HepG2 (cell line): ENCODE data around the gene MISP3. TPM values are rescaled to one million over a fixed set of nuclear protein-coding genes. Genes with fewer than 3 reads are reported as not detected.

Source experiments
- ATAC-seq: fragments of 200-7000 bp; cut with Tn5 transposase; 3 replicates; pipeline ENCODE4 v1.9.1; 2020; ENCODE audit warnings: mild to moderate bottlenecking, moderate library complexity
- BruUV-seq: library from RNA; stranded (reverse); fragments of 400-500 nt; replicated peaks from 2 replicates; lab custom pipeline; 2021; lab: Mats Ljungman, UMichigan
- CTCF ChIA-PET: fragments of 300-600 bp; formaldehyde crosslinking; extraction: SDS; loops from one replicate; lab custom pipeline; 2021; ENCODE audit warnings: low total read pairs, inconsistent platforms, low intra/inter-chr PET ratio; lab: Yijun Ruan, JAX
- POLR2A ChIA-PET: fragments of 350-600 bp; sonication (Branson Sonifier 250); formaldehyde crosslinking; loops from one replicate; lab custom pipeline; 2020; ENCODE audit warnings: antibody characterized with exemption, inconsistent platforms; lab: Yijun Ruan, JAX
- DNase-seq: peaks from one replicate; pipeline ENCODE4 v3.0.0-alpha.2; 2015; ENCODE audit warnings: low spot score
- FAIRE-seq: peaks from 3 replicates; lab custom pipeline; 2011; peaks lifted over from hg19 to GRCh38; lab: Jason Lieb, UNC
- H2AFZ ChIP-seq: one replicate; pipeline ENCODE4 v1.6.1; 2011; ENCODE audit warnings: low read length, inconsistent platforms
- H3K27ac ChIP-seq: fragments of 300-600 bp; 3 replicates; pipeline ENCODE4 v1.8.0; 2011; ENCODE audit warnings: mixed run types, mild to moderate bottlenecking, mixed read lengths, low read length, inconsistent platforms; ENCODE audit not compliant: insufficient read depth; ENCODE audit errors: extremely low read length
- H3K27me3 ChIP-seq, 2 experiments: fragments of 200-600 bp in 1 of 2; 2 replicates in 1 of 2; 3 replicates in 1 of 2; pipeline versions ENCODE4 v1.6.0 to v1.8.0; 2011; ENCODE audit warnings: low read length in 2 of 2, mild to moderate bottlenecking in 2 of 2, moderate library complexity in 2 of 2, inconsistent platforms in 1 of 2; ENCODE audit not compliant: insufficient read depth in 2 of 2, control insufficient read depth in 1 of 2
- H3K36me3 ChIP-seq, 2 experiments: fragments of 200-600 bp in 1 of 2; replicated peaks in 1 of 2; 2 replicates in 1 of 2; 3 replicates in 1 of 2; pipeline versions ENCODE4 v1.5.1 to v1.8.0; 2011; ENCODE audit warnings: low read length in 2 of 2, inconsistent platforms in 1 of 2; ENCODE audit not compliant: insufficient read depth in 2 of 2, control insufficient read depth in 1 of 2
- H3K4me1 ChIP-seq: 2 replicates; pipeline ENCODE4 v1.5.1; 2012; ENCODE audit warnings: low read length, inconsistent platforms; ENCODE audit not compliant: insufficient read depth
- H3K4me2 ChIP-seq: 2 replicates; pipeline ENCODE4 v1.6.0; 2011; ENCODE audit warnings: low read depth, low read length, inconsistent platforms
- H3K4me3 ChIP-seq, 3 experiments: fragments of 200-600 bp in 1 of 3; sonication (generic), shearing (Covaris generic) in 1 of 3; replicated peaks in 1 of 3; 2 replicates each; pipeline ENCODE4 v1.5.1; 2011 to 2016; ENCODE audit warnings: low read length in 3 of 3, inconsistent platforms in 2 of 3, low read depth in 2 of 3, mild to moderate bottlenecking in 2 of 3, control low read depth in 1 of 3, mixed read lengths in 1 of 3; ENCODE audit not compliant: insufficient read depth in 1 of 3
- H3K79me2 ChIP-seq: one replicate; pipeline ENCODE4 v1.6.1; 2011; ENCODE audit warnings: low read length, inconsistent platforms; ENCODE audit not compliant: insufficient read depth
- H3K9ac ChIP-seq: 2 replicates; pipeline ENCODE4 v1.6.0; 2011; ENCODE audit warnings: mild to moderate bottlenecking, low read depth, low read length, inconsistent platforms; ENCODE audit not compliant: insufficient read depth
- H3K9me3 ChIP-seq: 2 replicates; pipeline ENCODE4 v1.5.1; 2012; ENCODE audit warnings: mild to moderate bottlenecking, low read length
- H4K20me1 ChIP-seq: 2 replicates; pipeline ENCODE4 v1.6.0; 2011; ENCODE audit warnings: inconsistent platforms, mild to moderate bottlenecking, low read length, moderate library complexity; ENCODE audit not compliant: insufficient read depth
- AGO1 ChIP-seq: fragments of 200-400 bp; formaldehyde crosslinking; IDR thresholded peaks from 2 replicates; pipeline ENCODE4 v1.6.1; 2017; ENCODE audit warnings: mild to moderate bottlenecking, low read depth, low read length, moderate library complexity; ENCODE audit not compliant: poor library complexity, severe bottlenecking
- GLMP ChIP-seq: sonication (generic); formaldehyde crosslinking; IDR thresholded peaks from 2 replicates; pipeline ENCODE4 v1.9.0; 2021; ENCODE audit warnings: missing genetic modification reagents, mild to moderate bottlenecking, borderline replicate concordance
- PHF20 ChIP-seq: sonication (generic); formaldehyde crosslinking; IDR thresholded peaks from 2 replicates; pipeline ENCODE4 v1.5.0; 2020; ENCODE audit warnings: mild to moderate bottlenecking, missing genetic modification reagents
- POGZ ChIP-seq: sonication (generic); formaldehyde crosslinking; IDR thresholded peaks from 2 replicates; pipeline ENCODE4 v1.4.0; 2020; ENCODE audit warnings: mild to moderate bottlenecking, missing genetic modification reagents
- RFXAP ChIP-seq: sonication (generic); formaldehyde crosslinking; IDR thresholded peaks from 2 replicates; pipeline ENCODE4 v1.4.0; 2020; ENCODE audit warnings: missing genetic modification reagents, borderline replicate concordance
- YEATS4 ChIP-seq: sonication (generic); formaldehyde crosslinking; IDR thresholded peaks from 2 replicates; pipeline ENCODE4 v1.4.0; 2020; ENCODE audit warnings: missing genetic modification reagents, borderline replicate concordance
- ZBTB38 ChIP-seq: sonication (generic); formaldehyde crosslinking; IDR thresholded peaks from 2 replicates; pipeline ENCODE4 v1.5.1; 2020; ENCODE audit warnings: mild to moderate bottlenecking, missing genetic modification reagents
- ZNF274 ChIP-seq: sonication (generic); formaldehyde crosslinking; IDR thresholded peaks from 2 replicates; pipeline ENCODE4 v1.5.1; 2020; ENCODE audit warnings: mild to moderate bottlenecking, missing genetic modification reagents
- ZNF333 ChIP-seq: sonication (generic); formaldehyde crosslinking; IDR thresholded peaks from 2 replicates; pipeline ENCODE4 v1.4.0; 2020; ENCODE audit warnings: mild to moderate bottlenecking, missing genetic modification reagents, borderline replicate concordance
- ZNF468 ChIP-seq: sonication (generic); formaldehyde crosslinking; IDR thresholded peaks from 2 replicates; pipeline ENCODE4 v1.8.0; 2022; ENCODE audit warnings: mild to moderate bottlenecking, moderate library complexity, missing genetic modification reagents
- ZNF605 ChIP-seq: sonication (generic); formaldehyde crosslinking; IDR thresholded peaks from 2 replicates; pipeline ENCODE4 v1.8.0; 2022; ENCODE audit warnings: mild to moderate bottlenecking, missing genetic modification reagents
- ZNF607 ChIP-seq: sonication (generic); formaldehyde crosslinking; IDR thresholded peaks from 2 replicates; pipeline ENCODE4 v1.5.1; 2020; ENCODE audit warnings: missing genetic modification reagents, mild to moderate bottlenecking, borderline replicate concordance
- ZNF749 ChIP-seq: sonication (generic); formaldehyde crosslinking; IDR thresholded peaks from 2 replicates; pipeline ENCODE4 v1.8.0; 2022; ENCODE audit warnings: mild to moderate bottlenecking, missing genetic modification reagents, moderate library complexity, borderline replicate concordance
- ZSCAN5A ChIP-seq: sonication (generic); formaldehyde crosslinking; IDR thresholded peaks from 2 replicates; pipeline ENCODE4 v1.8.0; 2022; ENCODE audit warnings: mild to moderate bottlenecking, missing genetic modification reagents, borderline replicate concordance
- WGBS: methylation state at CpG from one replicate; pipeline ENCODE4 v1.1.6; 2017; ENCODE audit warnings: low lambda C conversion rate; 5-methylcytosine and 5-hydroxymethylcytosine counted together
- in situ Hi-C: cut with HindIII; loops from 2 replicates; pipeline ENCODE4 v1.10.0; 2017; ENCODE audit warnings: low pct_unique_long_range_greater_than_20kb; ENCODE audit not compliant: extremely low pct_ligation_motif_present
- intact Hi-C: fragments of 100-400 bp; cut with micrococcal nuclease; formaldehyde crosslinking; loops from one replicate; pipeline ENCODE4 v1.10.0; 2022; ENCODE audit not compliant: unreplicated experiment
- polyA plus RNA-seq, 8 experiments: library from polyadenylated mRNA; depleted of rRNA in 3 of 8; stranded (reverse) in 7 of 8; unstranded in 1 of 8; fragments of >200 nt; fragmentation: Illumina TruSeq in 4 of 8; extraction: Trizol in 4 of 8; gene quantifications; 2 replicates each; pipeline versions ENCODE4 v1.2.1 to v1.2.3, GENCODE V29; 2011 to 2016; ENCODE audit warnings: low read depth in 4 of 8, missing spikeins in 1 of 8, mixed read lengths in 1 of 8; ENCODE audit not compliant: insufficient read depth in 1 of 8
- total RNA-seq, 5 experiments: library from RNA; depleted of rRNA; stranded (reverse); fragments of >200 nt; fragmentation: Illumina TruSeq; extraction: Trizol; gene quantifications; 2 replicates each; pipeline ENCODE4 v1.2.3, GENCODE V29; 2016; ENCODE audit warnings: low read depth in 1 of 5
- TF ChIP-seq, protein P1 (sequence below): sonication (generic); formaldehyde crosslinking; IDR thresholded peaks from 2 replicates; pipeline ENCODE4 v1.5.0; 2020; ENCODE audit warnings: mild to moderate bottlenecking, missing genetic modification reagents, moderate library complexity
- TF ChIP-seq, protein P2 (sequence below): sonication (generic); formaldehyde crosslinking; IDR thresholded peaks from 2 replicates; pipeline ENCODE4 v1.8.1; 2023; ENCODE audit warnings: mild to moderate bottlenecking, missing genetic modification reagents

MISP3 gene
- total and polyA plus RNA-seq, 2 of the 13 experiments (the other 11 are each of a cell fraction or from before 2014, with no cell fraction given), result 2.5 to 5.4 TPM

GRCh38 chr19:14031719-14032480, 40.7 kb upstream of the MISP3 start, which contains the start of gene IL27RA:
TSS of gene IL27RA (plus strand) at chr19:14031762. CDS start at chr19:14031873, 111 bp downstream.
- H3K36me3 ChIP-seq, result no peaks in the 10 kb centered on the region
- H2AFZ ChIP-seq, result peak within 1 kb of the TSS; percentile 4
- H3K27ac ChIP-seq, result peak within 1 kb of the TSS; percentile 32
- ATAC-seq (peak; percentile 81), DNase-seq (peak; percentile 46), FAIRE-seq (no peak)
- in situ Hi-C loops (no loop called here), intact Hi-C loops (loop anchor here (1.0 kb wide), 1 partner anchor 152 kb away; no protein-coding TSS in a partner anchor)
- no peaks in the 10 kb centered on the region for H3K9me3 ChIP-seq
- WGBS, result 3% methylated on average over 6 of the region's 63 CpGs
- ChIA-PET CTCF (interaction anchor here (0.8 kb wide), 1 partner anchor 152 kb away, joined by 3 read pairs; no protein-coding TSS in a partner anchor), POLR2A (interaction anchor here (0.7 to 1.5 kb wide), 8 partner anchors 23 to 1141 kb away, joined by 3 to 5 read pairs (median 3); partner anchors contain the start of genes ASF1B and MISP3)
- peaks cover 0 to 19% of the 10 kb centered on the region in 2 experiments; a peak in 3 of 5 replicates for H3K27me3 ChIP-seq
- BruUV-seq, result no TSS peak
- H4K20me1 ChIP-seq, result no peaks in the 10 kb centered on the region
- peaks cover 23% of the 10 kb centered on the region for H3K4me1 ChIP-seq
- peak within 1 kb of the TSS; percentile 62 to 80 (median 76) for H3K4me3 ChIP-seq
- peak within 1 kb of the TSS; percentile 86 for H3K4me2 ChIP-seq
- H3K79me2 ChIP-seq, result no peaks in the 10 kb centered on the region
- peak within 1 kb of the TSS; percentile 68 for H3K9ac ChIP-seq
- TF ChIP-seq ZSCAN5A (0 out of 2 replicates have a peak, but pooled peaks have one; percentile 18), ZNF468 (CRISPR knock-in tag) (0 out of 2 replicates have a peak, but pooled peaks have one; percentile 25), ZNF749 (peak; percentile 84; the same call in 1 of the 2 replicates), RFXAP (CRISPR knock-in tag) (0 out of 2 replicates have a peak, but pooled peaks have one; percentile 41), GLMP (CRISPR knock-in tag) (no peak), ZNF607 (CRISPR knock-in tag) (peak; percentile 71; the same call in 1 of the 2 replicates), YEATS4 (CRISPR knock-in tag) (peak; percentile 58; the same call in 1 of the 2 replicates), PHF20 (CRISPR knock-in tag) (0 out of 2 replicates have a peak, but pooled peaks have one; percentile 34), ZNF605 (CRISPR knock-in tag) (peak; percentile 87), ZNF274 (CRISPR knock-in tag) (peak; percentile 82), POGZ (0 out of 2 replicates have a peak, but pooled peaks have one; percentile 12), ZBTB38 (peak; percentile 64; the same call in 1 of the 2 replicates), AGO1 (peak; percentile 59), ZNF333 (CRISPR knock-in tag) (peak; percentile 66; the same call in 1 of the 2 replicates)
- TF ChIP-seq, protein P1, sequence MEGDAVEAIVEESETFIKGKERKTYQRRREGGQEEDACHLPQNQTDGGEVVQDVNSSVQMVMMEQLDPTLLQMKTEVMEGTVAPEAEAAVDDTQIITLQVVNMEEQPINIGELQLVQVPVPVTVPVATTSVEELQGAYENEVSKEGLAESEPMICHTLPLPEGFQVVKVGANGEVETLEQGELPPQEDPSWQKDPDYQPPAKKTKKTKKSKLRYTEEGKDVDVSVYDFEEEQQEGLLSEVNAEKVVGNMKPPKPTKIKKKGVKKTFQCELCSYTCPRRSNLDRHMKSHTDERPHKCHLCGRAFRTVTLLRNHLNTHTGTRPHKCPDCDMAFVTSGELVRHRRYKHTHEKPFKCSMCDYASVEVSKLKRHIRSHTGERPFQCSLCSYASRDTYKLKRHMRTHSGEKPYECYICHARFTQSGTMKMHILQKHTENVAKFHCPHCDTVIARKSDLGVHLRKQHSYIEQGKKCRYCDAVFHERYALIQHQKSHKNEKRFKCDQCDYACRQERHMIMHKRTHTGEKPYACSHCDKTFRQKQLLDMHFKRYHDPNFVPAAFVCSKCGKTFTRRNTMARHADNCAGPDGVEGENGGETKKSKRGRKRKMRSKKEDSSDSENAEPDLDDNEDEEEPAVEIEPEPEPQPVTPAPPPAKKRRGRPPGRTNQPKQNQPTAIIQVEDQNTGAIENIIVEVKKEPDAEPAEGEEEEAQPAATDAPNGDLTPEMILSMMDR (CRISPR knock-in tag), result peak; percentile 85
- TF ChIP-seq, protein P2, sequence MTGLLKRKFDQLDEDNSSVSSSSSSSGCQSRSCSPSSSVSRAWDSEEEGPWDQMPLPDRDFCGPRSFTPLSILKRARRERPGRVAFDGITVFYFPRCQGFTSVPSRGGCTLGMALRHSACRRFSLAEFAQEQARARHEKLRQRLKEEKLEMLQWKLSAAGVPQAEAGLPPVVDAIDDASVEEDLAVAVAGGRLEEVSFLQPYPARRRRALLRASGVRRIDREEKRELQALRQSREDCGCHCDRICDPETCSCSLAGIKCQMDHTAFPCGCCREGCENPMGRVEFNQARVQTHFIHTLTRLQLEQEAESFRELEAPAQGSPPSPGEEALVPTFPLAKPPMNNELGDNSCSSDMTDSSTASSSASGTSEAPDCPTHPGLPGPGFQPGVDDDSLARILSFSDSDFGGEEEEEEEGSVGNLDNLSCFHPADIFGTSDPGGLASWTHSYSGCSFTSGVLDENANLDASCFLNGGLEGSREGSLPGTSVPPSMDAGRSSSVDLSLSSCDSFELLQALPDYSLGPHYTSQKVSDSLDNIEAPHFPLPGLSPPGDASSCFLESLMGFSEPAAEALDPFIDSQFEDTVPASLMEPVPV (CRISPR knock-in tag), result no peak; the same call in 1 of the 2 replicates
